Gastroesophageal sphincter (tissue), 3 donors: ENCODE data around the gene IGSF23.

ENCODE experiments used
- CTCF ChIP-seq, 4 experiments: fragments of 200-600 bp in 2 of 4; fragments of 450-650 bp in 2 of 4; sonication (generic) in 1 of 4; IDR thresholded peaks; one replicate each; pipeline ENCODE4 v1.5.1; 2017 to 2019; ENCODE audit warnings: antibody characterized with exemption in 4 of 4, mild to moderate bottlenecking in 2 of 4, moderate library complexity in 2 of 4
- EP300 ChIP-seq: sonication (generic); formaldehyde crosslinking; IDR thresholded peaks from one replicate; pipeline ENCODE4 v1.6.1; 2017; ENCODE audit warnings: antibody characterized with exemption, mild to moderate bottlenecking
- POLR2A ChIP-seq, 2 donors: fragments of 450-650 bp; IDR thresholded peaks; one replicate each; pipeline ENCODE4 v1.6.1; 2017; ENCODE audit warnings: antibody characterized with exemption in 2 of 2, mild to moderate bottlenecking in 2 of 2, moderate library complexity in 1 of 2
- POLR2AphosphoS5 ChIP-seq: sonication (generic); formaldehyde crosslinking; IDR thresholded peaks from one replicate; pipeline ENCODE4 v1.6.1; 2017; ENCODE audit warnings: antibody characterized with exemption

- no peak for TF ChIP-seq EP300
- TF ChIP-seq CTCF (IDR thresholded peaks at IDR 0.05), result no peak
- TF ChIP-seq POLR2AphosphoS5, result no peak
- no peak for TF ChIP-seq POLR2A (IDR thresholded peaks at IDR 0.05)
Measured at GRCh38 chr19:44608391-44608821, 5.0 kb upstream of the IGSF23 start.
